Stimulated activated CD8-positive, alpha-beta memory T cell treated with anti-CD3 and anti-CD28 coated beads, Interleukin-7, amount 100 ng/mL, for 48 hours (primary cell): ENCODE results near the gene DDI2.

Experiments
- DNase-seq, 2 donors: peaks; one replicate each; pipeline ENCODE4 v3.0.0-alpha.2; 2020; ENCODE audit warnings: low read depth in 1 of 2; ENCODE audit errors: extremely low read depth in 1 of 2

DDI2 gene

DNA sequence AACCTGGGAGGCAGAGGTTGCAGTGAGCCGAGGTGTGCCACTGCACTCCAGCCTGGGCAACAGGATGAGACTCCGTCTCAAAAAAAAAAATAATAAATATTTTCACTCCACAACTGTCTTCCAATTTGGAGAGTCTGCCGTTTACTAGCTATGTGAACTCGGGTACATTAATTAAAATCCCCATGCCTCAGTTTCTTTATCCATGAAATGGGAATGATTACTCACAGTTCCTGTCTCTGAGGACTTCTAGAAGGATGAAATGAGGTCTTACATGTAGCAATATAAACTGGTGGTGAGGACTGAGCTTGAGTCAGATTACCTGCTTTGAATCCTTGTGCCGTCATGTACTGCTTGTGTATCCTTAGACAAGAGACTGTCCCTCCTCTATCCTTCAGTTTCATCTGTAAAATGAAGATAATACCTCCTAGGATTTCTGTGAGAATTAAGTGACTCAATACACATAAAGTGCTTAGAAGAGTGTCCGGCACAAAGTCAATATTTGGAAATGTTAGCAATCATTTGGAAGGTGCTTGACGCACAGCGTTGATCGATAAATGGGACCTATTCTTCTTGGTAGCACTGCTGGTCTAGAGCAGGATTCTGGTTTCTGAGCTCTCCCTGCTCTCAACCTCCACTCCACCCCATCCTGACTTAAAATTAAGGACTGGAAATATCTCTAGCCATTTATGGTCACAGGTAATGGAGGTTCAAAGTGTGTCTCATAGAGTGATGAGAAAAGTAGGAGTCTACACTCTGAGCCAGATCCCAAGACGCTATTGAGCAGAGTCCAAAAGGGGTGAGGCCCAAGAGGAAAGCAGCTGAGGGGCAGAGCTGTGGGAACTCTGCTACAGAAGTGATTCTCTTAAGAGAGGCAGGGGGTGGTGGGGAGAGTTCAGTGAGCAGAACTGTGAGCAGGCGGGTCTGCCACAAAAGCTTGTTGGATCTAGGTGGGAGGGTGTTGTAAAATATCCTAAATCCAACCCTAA is 11.6 kb upstream of the DDI2 start:
- no peak for DNase-seq

DNA sequence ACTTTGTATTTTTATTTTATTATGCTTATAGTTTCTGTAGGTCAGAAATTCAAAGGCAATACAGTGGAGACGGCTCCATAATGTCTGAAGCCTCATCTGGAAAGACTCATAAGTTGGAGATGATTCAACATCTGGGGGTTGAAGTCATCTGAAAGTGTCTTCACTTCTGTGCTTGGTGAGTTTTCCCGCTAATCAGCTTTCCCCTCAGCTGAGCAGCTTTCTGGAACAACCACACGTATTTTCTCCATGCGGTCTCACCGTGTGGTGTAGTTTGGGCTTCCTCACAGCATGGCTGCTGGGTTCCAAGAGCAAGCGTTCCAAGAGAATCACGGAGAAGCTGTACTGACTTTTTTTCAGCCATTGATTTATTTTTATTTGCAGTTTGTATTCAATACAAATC is 7.6 kb upstream of the DDI2 start:
- DNase-seq = no peak

DNA sequence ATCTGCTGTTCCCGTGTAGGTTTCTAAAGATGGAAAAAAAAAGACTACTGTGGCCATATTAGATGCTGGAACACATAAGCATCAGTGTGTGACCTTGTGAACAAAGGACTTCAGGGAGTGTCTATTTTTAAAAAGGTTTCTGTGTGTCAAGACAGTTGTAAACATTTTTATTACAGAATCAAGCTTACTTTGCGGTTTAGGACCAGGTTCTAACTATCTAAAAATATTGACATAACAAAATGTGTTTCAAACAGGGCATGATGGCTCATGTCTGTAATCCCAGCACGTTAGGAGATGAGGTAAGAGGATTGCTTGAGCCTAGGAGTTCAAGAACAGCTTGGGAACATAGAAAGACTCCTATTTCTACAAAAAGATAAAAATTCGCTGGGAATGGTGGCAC is 7.1 kb upstream of the DDI2 start:
- no peak for DNase-seq

DNA sequence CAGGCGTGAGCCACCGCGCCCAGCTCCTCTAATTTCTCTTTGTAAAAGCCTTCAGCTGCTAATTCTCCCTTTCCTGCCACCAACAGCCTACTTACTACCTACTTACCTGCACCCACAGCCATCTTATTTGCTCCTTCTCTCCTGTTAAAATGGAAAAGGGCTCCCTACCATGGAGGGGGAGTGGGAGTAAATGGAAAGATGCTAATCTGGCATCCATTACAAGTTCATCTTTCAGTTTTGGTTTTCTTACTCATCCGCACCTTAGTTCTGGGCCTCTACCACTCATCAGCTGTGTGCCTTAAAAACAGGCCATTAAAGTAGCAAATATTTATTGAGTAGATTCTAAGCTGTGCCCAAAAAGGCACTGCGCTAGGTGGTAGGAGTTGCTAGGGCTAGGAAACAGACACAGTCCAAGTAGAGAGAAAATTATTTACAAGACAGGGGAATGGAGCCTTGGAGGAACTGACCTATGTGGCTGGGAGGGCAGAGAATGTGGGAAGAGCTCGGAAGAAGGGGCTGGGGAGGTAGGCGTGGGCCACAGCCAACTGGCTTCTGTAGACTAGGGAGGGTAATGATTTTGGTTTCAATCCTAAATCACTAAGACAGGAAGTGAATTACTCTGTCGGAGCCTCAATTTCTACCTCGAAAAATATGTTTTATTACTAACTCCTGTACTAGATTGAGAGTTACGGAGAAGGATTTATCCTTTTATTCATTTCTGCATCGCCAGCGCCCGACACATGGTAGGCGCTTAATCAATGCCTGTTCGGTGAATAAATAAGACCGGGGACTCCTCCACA is 685 bp upstream of the DDI2 start:
- DNase-seq = no peak

DNA sequence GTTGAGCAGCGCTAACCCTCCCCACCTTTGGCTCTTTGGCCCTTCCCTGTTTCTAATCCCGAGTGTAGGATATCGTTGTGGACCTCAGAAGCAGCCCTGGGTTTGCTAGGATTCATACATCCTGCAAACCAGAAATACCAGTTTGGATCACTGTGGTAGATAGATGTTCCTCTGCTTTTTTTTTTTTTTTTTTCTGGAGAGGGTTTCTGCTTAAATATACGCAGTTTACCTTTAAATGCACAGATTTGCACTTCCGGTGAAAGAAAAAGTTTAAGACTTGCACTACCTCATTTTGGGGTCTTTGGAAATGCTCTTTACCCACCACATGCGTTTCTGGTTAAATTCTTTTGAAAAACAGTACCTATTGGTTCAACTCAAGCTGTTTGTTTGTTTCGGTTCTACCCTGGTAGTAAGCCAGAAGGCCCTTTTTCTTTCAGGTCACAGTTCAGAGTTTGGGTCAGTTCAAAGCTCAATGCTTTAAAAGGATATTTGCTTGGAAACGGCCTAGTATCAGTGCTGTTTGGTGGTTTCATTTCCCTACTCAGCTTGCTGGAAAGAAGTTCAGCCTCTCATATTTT is 908 bp downstream of the DDI2 start:
- DNase-seq = no peak

DNA sequence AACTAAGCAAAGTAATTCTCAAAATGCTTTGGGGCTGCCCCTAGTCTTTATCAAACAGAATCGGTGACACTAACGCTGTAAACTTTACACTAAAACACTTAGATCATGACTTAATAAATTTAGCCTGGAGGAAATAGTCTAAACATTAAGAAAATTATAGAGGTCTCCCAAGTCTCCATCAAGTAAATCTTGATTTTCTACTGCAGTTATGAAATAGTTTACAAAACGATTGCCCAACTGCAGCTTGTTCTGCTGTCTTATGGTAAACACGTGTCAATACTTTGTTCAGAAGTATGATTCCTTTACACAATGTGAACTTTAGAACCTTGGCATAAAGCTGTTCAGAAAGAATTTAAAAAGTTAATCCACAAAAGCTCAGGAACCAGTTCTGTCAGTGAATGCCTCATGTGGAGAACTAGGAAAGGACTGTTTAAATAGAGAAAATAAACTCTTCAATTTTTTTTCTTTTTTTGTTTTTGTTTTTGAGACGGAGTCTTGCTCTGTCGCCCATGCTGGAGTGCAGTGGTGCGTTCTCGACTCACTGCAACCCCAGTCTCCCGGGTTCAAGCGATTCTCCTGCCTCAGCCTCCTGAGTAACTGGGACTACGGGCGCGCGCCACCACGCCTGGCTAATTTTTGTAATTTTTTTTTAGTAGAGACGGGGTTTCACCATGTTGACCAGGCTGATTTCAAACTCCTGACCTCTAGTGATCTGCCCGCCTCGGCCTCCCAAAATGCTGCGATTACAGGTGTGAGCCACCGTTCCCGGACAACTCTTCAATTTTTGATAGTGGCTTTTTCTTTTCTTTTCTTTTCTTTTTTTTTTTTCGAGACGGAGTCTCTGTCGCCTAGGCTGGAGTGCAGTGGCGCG is 1.6 kb downstream of the DDI2 start:
- DNase-seq = no peak

DNA sequence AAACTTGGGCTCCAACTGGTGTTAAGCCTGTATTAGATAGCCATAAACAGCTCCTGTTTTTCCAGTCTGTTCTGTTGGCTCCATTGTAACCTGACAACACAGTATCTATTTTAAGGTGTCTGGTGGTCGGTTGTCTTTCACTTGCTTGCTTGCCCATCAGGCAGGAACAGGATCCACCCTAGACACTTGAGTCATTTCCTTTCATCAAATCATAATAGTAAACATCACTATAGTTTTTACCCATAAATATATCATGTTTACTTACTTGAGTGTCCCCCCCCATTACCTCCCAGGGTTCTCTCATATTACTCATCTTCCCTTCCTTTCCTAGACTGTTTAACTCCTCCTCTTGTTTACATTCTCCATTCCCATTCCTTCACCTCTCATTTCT is 2.9 kb downstream of the DDI2 start:
- DNase-seq = no peak

DNA sequence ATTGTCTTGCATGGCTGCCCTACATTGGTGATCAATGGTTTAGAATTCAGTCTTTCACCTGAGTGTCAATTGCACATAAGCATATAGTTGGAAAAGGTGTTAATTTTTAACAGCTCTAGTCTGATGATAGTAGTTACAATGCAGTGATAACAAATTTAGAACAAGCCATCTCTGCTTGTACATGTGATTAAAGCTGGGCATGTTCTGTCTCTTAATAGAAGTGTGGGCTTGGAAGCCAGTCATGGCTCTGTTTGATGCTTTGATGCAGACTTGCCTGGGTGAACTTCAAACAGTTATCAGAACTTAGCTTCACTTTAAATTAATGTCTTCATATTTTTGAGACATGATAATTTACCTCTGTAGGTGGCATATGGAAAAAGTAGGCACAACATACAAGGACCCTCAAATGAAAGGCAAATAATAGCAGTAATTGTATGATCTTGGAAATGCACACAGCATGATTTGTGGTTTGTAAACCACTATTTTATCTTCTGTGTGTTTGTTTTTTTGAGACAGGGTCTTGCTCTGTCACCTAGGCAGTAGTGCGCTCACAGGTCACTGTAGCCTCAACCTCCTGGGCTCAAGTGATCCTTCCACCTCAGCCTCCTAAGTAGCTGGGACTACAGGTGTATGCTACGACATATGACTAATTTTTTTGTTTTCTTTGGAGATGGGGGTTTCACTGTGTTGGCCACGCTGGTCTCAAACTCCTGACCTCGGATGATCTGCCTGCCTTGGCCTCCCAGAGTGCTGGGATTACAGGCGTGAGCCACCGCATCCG is 3.8 kb downstream of the DDI2 start:
- no peak for DNase-seq

DNA sequence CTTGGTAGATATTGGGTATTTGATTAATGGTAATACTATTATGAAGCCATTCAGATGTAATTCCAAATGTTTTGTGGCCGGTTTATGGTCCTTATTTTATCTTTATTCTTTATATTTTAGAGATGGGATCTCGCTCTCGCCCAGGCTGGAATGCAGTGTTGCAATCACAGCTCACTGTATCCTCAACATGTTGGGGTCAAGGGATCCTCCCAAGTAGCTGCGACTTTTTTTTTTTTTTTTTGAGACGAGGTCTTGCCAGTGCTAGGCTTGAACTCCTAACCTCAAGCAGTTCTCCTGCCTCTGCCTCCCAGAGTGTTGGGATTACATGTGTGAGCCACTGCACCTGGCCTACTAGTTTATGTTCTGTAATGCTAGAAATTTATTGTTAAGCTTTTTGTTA is 4.7 kb downstream of the DDI2 start:
- no peak for DNase-seq

DNA sequence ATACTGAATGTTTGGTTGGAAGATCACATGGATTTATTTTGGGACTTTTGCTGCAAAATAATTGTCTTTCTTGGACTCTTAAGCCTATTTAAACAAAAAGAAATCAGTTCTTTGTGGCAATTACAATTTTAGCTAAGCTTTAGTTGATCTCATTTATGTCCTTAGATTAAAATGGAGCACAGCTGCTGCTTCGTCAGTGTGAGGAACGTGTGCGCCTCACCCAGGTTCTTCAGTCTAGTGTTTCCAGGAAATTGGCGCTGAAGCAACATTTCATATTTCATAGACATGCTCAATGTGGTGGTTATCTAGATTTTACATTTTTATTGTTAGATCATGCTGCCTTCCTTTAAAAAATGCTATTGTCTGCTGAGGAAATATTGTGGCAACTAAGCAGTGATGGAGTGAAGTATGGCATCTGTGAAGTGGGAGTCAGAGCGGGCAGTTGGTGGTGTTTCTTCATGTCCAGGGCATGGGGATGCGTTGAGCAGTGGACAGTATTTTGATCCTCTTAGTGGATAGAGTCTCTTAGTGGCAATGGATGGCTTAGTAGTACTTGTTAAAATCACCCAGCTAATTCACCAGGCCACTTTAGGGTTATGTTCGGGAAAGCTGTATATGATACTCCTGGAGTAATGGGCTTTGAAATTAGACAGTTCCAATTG is 5.6 kb downstream of the DDI2 start:
- no peak for DNase-seq

DNA sequence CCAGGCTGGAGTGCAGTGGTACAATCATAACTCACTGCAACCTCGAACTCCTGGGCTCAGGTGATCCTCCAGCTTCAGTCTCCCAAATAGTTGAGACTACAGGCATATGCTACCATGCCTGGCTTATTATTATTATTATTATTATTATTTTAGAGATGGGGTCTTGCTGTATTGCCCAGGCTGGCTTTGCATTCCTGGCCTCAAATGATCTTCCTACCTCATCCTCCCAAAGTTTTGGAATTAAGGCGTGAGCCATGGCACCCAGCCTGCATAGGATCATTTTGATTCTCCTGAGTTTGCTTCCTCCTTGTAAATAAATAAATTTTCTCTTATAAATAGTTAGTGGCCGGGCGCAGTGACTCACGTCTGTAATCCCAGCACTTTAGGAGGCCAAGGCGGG is 6.2 kb downstream of the DDI2 start:
- no peak for DNase-seq

DNA sequence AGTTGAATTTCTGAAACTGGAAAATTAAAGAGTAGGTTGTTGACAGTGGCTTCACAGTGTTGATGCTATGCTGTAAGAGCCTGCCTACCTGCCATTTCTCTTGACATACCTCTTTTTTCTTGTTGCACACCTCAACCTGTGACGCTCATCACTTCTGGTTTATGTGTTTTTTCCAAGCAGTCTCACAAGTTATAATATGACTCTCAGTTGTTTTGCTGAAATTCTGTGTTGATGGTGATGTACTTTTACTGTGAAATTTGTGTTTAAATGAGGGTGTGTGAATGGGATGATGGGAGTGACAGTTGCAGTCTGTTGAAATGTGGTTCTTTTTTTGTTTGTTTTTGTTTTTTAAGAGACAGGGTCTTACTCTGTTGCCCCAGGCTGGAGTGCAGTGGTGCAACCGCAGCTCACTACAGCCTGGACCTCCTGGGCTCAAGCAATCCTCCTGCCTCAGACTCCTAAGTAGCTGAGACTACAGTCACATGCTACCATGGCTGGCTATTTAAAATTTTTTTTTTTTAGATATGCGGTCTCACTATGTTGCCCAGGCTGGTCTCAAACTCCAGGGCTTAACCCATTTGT is 7.0 kb downstream of the DDI2 start:
- no peak for DNase-seq

DNA sequence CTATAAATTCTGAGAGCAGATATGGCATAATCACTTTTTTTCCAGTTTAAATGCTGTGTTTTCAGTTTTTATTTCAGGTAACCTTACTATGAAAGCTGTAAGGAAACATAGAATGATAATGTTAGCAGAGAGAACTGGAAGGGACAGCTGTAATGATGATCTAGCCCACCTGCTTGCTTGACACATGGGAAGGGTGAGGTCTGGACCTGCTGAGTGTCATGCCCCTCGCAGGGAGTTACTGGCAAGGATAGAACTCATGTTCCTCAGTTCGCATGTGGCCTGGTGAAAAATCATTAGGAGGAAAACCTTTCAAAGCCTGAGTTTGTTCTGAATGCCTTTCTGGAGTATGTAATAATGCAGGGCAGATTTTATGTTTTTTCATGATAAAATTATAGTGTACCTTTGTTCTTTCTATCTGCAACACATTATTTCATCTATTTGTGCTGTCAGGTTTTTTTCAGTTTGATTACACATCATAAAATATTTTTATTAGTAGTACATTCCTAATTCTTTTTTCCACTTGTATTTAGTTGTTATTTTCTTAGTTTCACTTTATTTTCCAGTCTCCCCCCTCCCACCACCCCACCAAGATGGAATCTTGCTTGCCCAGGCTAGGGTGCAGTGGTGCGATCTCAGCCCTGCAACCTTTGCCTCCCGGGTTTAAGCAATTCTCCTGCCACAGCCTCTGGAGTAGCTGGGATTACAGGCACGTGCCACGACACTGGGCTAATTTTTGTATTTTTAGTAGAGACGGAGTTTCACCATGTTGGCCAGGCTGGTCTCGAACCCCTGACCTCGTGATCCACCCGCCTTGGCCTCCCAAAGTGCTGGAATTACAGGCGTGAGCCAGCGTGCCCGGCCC is 8.0 kb downstream of the DDI2 start:
- DNase-seq = no peak

DNA sequence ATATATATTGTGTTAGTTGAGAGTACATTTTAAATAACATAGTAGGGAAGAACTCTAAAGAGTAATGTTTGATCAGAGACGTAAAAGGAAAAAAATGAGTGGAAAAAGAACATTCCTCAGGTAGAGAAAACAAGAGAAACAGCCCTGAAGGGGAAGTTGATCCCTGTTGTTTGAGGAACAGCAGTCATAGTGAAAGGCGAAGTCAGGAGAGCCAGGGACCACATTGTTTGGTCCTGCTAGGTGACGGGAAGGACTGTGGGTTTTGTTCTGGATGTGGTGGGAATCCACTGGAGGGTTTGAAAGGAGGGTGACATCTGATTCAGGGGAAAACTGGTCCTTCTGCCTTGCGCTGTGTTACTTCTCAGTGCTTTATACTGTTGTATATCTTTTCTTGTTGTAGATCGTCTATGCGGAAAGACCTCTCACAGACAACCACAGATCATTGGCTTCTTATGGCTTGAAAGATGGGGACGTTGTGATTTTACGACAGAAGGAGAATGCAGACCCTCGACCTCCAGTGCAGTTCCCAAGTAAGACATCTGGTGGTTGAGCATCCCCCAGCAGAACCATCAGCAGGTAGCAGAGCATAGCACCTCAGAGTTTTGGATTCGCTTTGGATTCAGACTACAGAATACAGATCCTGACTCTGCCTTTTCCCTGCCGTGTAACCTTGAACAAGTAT is 9.2 kb downstream of the DDI2 start:
- no peak for DNase-seq

DNA sequence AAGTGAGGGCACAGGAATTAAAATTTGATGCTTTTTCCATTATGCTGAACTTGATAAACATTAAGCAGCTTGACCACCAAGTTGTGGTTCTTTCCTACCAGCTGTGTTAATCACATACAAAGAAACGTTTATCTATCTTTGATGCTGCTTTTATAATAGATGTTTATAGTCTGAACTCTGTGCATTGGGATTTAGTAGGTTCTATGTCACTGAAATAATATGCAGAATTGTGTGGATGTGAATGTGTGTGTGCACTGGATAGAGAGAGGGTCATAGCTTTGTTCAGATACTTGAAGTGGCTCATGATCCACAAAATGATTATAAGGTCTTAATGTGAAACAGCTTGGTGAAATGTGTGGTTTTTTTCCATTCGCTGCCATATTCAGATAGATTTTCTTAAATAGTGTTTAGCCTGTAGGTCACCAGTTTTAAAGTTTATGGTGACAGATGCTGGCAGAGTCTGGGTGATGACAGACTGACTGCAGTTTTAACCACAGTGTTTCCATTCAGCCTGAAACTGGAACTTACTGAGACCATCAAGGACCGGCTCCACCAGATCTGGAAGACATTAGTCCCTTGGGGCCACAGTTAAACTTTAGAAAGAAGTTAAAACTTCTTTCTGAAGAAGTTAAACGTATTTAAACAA is 10.2 kb downstream of the DDI2 start:
- peak in 1 of 2 donors; percentile 8 for DNase-seq

DNA sequence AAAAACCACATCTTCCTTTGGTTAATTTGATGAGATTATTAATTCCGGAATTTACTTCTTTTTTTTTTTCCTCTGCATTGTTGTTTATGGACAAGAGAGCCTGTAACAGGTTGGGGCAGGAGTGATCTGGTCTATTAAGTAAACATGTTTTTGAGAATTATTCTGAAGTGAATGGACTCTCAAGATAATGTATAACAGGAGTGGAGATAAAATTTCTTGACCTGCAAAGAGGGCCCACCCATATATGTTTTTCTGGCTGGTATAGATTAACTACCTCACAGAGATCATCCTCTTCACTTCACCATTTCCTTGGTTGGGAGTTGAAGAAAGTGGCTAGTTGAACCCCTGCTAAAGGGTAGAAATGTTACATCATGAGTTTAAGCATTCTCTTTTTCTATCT is 10.7 kb downstream of the DDI2 start:
- DNase-seq = no peak
